DMS 273 (cell line): ENCODE measurements around the gene MBD3L4.
"Not testable (repeated sequence)": the region's sequence is repeated elsewhere in the genome, so short reads cannot be mapped to it uniquely, and the experiment has no call there.

Experiments
- DNase-seq: peaks from one replicate; lab custom pipeline; 2025; ENCODE audit not compliant: unreplicated experiment; lab: John Stamatoyannopoulos, UW

Gene MBD3L4

GRCh38 chr19:7051421-7051820 is 11.4 kb upstream of the MBD3L4 start:
- not testable (repeated sequence) for DNase-seq

- not testable (repeated sequence) for DNase-seq
Observed at GRCh38 chr19:7049021-7049420, 9.0 kb upstream of the MBD3L4 start, which contains the start of gene MBD3L2. TSS of gene MBD3L2 (plus strand) at chr19:7049321. CDS start at chr19:7049374, 53 bp downstream.

GRCh38 chr19:7041563-7041962 is 1.6 kb upstream of the MBD3L4 start:
- not testable (repeated sequence) for DNase-seq

GRCh38 chr19:7030278-7030677 is 9.7 kb downstream of the MBD3L4 start, which contains the start of gene MBD3L5:
TSS of gene MBD3L5 (plus strand) at chr19:7030578. CDS start at chr19:7030612, 34 bp downstream.
- DNase-seq = not testable (repeated sequence)

- DNase-seq = not testable (repeated sequence)
Observed at GRCh38 chr19:7028790-7029189, 11.2 kb downstream of the MBD3L4 start.

GRCh38 chr19:7021331-7021730 is 18.6 kb downstream of the MBD3L4 start, which contains the start of gene MBD3L2B:
TSS of gene MBD3L2B (minus strand) at chr19:7021431. CDS start at chr19:7021397, 34 bp downstream.
- DNase-seq = not testable (repeated sequence)

- DNase-seq = no peak
Observed at GRCh38 chr19:7018828-7019227, 21.2 kb downstream of the MBD3L4 start.

GRCh38 chr19:7013678-7014077 is 26.3 kb downstream of the MBD3L4 start:
- DNase-seq = no peak

GRCh38 chr19:7010722-7011593 is 29.0 kb downstream of the MBD3L4 start:
- peak; percentile 31 for DNase-seq

GRCh38 chr19:7007859-7008258 is 32.1 kb downstream of the MBD3L4 start:
- no peak for DNase-seq

GRCh38 chr19:7006135-7006704 is 33.8 kb downstream of the MBD3L4 start:
- DNase-seq = peak; percentile 15

- peak; percentile 36 for DNase-seq
Observed at GRCh38 chr19:7004313-7004931, 35.6 kb downstream of the MBD3L4 start.

GRCh38 chr19:7000816-7001215 is 39.2 kb downstream of the MBD3L4 start:
- no peak for DNase-seq

GRCh38 chr19:7000333-7000732 is 39.6 kb downstream of the MBD3L4 start:
- DNase-seq = no peak

GRCh38 chr19:6999933-7000332 is 40.0 kb downstream of the MBD3L4 start:
- no peak for DNase-seq

- no peak for DNase-seq
Observed at GRCh38 chr19:6997679-6998445, 42.1 kb downstream of the MBD3L4 start.

GRCh38 chr19:6996810-6997209 is 43.2 kb downstream of the MBD3L4 start:
- no peak for DNase-seq

GRCh38 chr19:6995054-6995453 is 44.9 kb downstream of the MBD3L4 start:
- DNase-seq = no peak

GRCh38 chr19:6988257-6988656 is 51.7 kb downstream of the MBD3L4 start:
- DNase-seq = no peak

GRCh38 chr19:6987850-6988249 is 52.1 kb downstream of the MBD3L4 start:
- DNase-seq = no peak
